GM12865 (cell line): ENCODE data around the gene QRFP.

Experiments used
- DNase-seq: peaks from one replicate; pipeline ENCODE4 v3.0.0; 2010; ENCODE audit warnings: low read depth
- H3K4me3 ChIP-seq: 2 replicates; pipeline ENCODE4 v1.5.1; 2011; ENCODE audit warnings: mild to moderate bottlenecking, low read depth, low read length, control low read depth
- TF ChIP-seq, protein P1 (sequence below): IDR thresholded peaks from 2 replicates; pipeline ENCODE4 v1.5.1; 2011; ENCODE audit warnings: low read length, control low read depth, low read depth, inconsistent platforms; ENCODE audit not compliant: insufficient read depth; ENCODE audit errors: missing control alignments

QRFP gene

DNA sequence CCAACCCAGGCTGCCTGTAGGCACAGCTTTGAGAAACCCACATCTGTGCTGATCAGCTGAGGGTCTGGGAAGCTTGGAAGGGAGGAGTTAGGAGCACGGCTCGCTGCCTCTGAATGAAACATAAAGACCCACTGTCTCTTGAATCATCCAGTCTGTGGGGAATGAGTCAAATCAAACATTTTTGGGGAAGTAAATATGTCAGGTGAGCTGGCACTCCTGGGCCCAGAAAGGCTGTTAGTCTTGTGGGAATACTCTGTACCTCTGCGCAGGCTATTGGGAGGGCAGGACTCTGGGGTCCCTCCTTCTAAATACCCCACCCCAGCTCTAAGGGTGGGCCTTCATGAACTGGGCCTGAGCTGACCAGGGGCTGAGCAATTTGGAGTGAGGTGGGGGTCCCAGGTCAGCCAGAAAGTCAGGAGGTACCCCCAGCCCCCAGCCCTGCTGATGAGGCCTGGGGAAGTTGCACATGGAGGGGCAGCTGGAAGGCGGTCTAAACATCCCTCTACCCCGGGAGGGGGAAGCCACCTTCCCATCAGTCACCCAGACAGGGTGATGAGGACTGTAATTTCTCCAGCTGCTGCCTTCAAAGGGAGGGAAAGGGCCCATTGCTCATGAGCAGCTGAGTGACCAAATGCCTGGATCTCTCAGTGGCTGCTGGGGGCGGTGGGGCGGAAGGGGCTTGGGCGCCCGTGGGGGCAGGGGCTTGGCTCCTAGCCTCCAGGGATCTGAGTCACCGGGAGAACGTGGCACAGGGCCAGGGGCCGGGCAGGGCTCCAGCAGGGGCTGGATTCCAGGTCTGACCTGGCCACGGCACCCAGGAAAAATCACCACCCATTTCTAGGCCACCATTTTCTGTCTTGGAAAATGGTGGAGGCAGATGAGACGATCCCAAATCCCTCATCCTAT is 31.6 kb upstream of the QRFP start:
- TF ChIP-seq, protein P1, sequence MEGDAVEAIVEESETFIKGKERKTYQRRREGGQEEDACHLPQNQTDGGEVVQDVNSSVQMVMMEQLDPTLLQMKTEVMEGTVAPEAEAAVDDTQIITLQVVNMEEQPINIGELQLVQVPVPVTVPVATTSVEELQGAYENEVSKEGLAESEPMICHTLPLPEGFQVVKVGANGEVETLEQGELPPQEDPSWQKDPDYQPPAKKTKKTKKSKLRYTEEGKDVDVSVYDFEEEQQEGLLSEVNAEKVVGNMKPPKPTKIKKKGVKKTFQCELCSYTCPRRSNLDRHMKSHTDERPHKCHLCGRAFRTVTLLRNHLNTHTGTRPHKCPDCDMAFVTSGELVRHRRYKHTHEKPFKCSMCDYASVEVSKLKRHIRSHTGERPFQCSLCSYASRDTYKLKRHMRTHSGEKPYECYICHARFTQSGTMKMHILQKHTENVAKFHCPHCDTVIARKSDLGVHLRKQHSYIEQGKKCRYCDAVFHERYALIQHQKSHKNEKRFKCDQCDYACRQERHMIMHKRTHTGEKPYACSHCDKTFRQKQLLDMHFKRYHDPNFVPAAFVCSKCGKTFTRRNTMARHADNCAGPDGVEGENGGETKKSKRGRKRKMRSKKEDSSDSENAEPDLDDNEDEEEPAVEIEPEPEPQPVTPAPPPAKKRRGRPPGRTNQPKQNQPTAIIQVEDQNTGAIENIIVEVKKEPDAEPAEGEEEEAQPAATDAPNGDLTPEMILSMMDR: no peak
- no peak overlapping the region for H3K4me3 ChIP-seq
- DNase-seq: peak; percentile 76

DNA sequence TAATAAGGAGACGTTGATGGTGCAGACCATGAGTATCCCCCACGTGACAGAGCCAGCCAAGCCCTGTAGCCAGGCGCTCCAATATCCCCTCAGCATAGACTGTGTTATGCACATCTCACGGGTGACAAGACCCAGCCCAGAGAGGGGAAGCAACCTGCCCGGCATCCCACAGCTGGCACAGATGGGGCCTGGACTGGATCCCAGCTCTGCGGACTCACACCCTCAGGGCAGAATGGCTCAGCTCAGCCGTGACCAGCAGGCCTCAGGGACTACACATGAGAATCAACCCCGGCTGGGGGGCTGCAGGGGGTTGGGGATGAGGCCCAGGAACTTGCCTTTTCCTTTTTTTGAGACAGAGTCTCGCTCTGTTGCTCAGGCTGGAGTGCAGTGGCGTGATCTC is 30.7 kb upstream of the QRFP start:
- DNase-seq: peak; percentile 28
- H3K4me3 ChIP-seq: no peak overlapping the region
- TF ChIP-seq, protein P1: no peak

DNA sequence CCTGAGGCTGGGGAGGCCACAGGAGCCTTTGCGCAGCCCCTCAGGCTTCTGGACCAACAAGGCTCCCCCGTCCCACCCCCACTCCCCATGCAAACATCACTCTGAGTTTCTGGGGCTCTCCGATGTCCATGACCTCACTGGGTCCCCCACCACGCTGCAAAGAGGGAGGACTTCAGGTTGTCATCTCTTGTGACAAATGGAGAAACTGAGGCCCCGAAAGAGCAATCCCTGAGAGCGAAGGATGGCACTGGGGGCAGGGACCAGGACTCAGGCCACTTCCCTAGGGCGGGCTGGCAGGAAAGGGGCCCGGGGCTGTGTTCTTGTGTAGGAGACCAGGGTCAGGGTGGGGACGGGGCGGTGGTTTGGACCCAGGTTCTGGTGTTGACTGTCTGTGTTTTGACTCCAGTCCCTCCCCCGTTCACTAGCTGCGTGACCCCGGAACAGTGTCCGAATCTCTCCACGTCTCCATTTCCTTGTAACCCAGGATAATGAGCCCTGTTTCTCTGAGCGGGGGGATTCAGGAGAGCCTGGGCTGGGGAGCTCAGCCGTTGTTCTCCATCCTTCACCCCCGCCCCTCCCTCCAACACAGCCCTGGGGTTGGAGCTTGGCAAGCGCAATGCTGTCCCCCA is 28.6 kb upstream of the QRFP start:
- H3K4me3 ChIP-seq: no peak overlapping the region
- DNase-seq: no peak
- TF ChIP-seq, protein P1: no peak

DNA sequence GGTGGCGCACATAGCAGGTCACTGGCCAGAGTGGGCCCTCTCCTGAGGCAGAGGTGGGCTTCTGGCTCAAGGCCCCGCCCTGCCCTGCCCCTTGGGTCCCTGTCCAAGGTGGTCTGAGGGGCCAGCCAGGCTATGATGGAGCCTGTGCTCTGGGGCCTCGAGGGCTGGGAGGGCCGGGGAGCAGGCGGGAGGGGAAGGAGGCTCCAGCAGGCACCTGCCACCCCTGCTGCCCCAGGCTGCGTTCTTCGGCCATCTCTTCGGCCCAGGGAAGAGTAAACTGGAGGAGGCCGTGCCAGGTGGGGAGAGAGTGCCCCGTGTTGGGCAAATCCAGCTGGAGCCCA is 27.8 kb upstream of the QRFP start:
- no peak for DNase-seq
- TF ChIP-seq, protein P1: no peak
- no peak overlapping the region for H3K4me3 ChIP-seq

DNA sequence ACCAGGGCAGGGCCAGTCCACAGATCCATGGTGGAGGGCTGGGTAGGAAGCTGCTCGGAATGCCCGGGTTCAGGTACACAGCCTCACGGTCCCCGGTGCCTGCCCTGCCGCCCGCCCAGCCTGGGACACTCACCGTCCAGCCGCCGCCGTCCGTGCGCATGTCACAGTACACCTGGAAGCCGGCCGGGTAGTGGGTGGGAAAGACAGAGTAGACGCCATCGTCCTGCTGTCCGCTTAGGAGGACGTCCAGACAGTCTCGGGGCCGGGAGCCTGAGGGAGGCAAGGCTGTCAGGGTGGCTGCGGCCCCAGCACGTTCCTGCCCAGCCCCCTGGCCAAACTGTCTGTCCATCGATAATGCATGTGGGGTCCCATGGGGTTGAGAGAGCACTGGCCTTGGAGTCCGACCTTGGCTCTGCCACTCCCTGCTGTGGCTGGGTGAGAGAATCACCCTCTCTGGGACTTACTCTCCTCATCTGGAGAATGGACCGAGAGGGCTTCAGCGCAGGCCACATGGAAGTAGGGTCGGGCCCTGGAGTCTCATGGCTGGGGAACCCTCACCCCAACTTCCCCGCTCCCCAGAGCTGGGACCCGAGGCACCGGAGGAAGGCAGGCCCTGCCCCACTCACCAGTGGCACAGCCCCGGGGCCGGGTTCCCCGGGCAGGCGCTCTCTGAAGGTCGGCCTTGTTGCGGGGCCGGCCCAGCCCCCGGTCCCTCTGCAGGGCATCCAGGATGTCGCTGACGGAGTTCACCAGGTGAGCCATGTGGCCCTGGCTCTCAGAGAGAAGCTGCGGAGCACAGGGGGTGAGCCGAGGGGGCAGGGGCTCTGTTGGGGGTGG is 27.2 kb upstream of the QRFP start:
- TF ChIP-seq, protein P1: no peak
- H3K4me3 ChIP-seq: no peak overlapping the region
- no peak for DNase-seq

DNA sequence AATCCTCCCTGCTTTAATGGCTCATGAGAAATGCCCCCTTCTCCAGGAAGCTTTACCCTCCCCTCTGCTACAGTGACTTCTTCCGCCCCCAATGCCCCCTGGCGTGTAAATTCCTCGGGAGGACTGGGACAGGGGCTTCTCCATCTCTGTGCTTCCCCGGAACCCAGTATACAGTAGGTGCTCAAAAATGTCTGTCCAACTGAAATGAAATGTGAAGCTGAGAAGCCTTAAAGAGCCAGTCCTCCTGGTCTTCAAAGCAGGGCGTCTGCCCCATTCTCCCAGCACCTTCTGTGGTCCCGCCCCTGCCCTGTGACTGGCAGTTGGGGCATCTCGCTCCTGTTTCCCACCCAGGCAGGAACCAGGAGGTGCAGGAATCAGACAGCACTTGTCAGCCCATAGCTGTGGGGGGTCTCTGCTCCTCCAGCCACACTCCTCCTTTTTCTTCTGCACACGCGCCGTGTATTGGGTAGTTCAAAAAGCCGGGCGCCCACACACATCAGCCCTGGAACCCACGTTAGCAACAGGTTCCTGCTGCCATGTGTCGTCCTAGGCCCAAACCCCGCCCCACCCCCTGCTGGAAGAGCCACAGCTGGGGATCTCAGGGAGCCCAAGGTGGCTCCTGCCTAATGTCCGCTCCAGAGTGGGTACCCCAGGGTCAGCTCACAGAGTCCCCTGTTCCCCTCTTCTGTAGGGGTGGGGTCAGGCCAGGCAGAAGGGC is 26.4 kb upstream of the QRFP start:
- H3K4me3 ChIP-seq: no peak overlapping the region
- TF ChIP-seq, protein P1: no peak
- DNase-seq: no peak
